HepG2 (cell line): ENCODE results near the gene ANKRD60. TPM values are rescaled to one million over a fixed set of nuclear protein-coding genes. Genes with fewer than 3 reads are reported as not detected.

ENCODE experiments used
- ATAC-seq: fragments of 200-7000 bp; cut with Tn5 transposase; 3 replicates; pipeline ENCODE4 v1.9.1; 2020; ENCODE audit warnings: mild to moderate bottlenecking, moderate library complexity
- BruUV-seq: library from RNA; stranded (reverse); fragments of 400-500 nt; replicated peaks from 2 replicates; lab custom pipeline; 2021; lab: Mats Ljungman, UMichigan
- CTCF ChIA-PET: fragments of 300-600 bp; formaldehyde crosslinking; extraction: SDS; loops from one replicate; lab custom pipeline; 2021; ENCODE audit warnings: low total read pairs, inconsistent platforms, low intra/inter-chr PET ratio; lab: Yijun Ruan, JAX
- POLR2A ChIA-PET: fragments of 350-600 bp; sonication (Branson Sonifier 250); formaldehyde crosslinking; loops from one replicate; lab custom pipeline; 2020; ENCODE audit warnings: antibody characterized with exemption, inconsistent platforms; lab: Yijun Ruan, JAX
- DNase-seq: peaks from one replicate; pipeline ENCODE4 v3.0.0-alpha.2; 2015; ENCODE audit warnings: low spot score
- FAIRE-seq: peaks from 3 replicates; lab custom pipeline; 2011; peaks lifted over from hg19 to GRCh38; lab: Jason Lieb, UNC
- H2AFZ ChIP-seq: one replicate; pipeline ENCODE4 v1.6.1; 2011; ENCODE audit warnings: low read length, inconsistent platforms
- H3K27ac ChIP-seq: fragments of 300-600 bp; 3 replicates; pipeline ENCODE4 v1.8.0; 2011; ENCODE audit warnings: mixed run types, mild to moderate bottlenecking, mixed read lengths, low read length, inconsistent platforms; ENCODE audit not compliant: insufficient read depth; ENCODE audit errors: extremely low read length
- H3K27me3 ChIP-seq, 2 experiments: fragments of 200-600 bp in 1 of 2; 2 replicates in 1 of 2; 3 replicates in 1 of 2; pipeline versions ENCODE4 v1.6.0 to v1.8.0; 2011; ENCODE audit warnings: low read length in 2 of 2, mild to moderate bottlenecking in 2 of 2, moderate library complexity in 2 of 2, inconsistent platforms in 1 of 2; ENCODE audit not compliant: insufficient read depth in 2 of 2, control insufficient read depth in 1 of 2
- H3K36me3 ChIP-seq, 2 experiments: fragments of 200-600 bp in 1 of 2; replicated peaks in 1 of 2; 2 replicates in 1 of 2; 3 replicates in 1 of 2; pipeline versions ENCODE4 v1.5.1 to v1.8.0; 2011; ENCODE audit warnings: low read length in 2 of 2, inconsistent platforms in 1 of 2; ENCODE audit not compliant: insufficient read depth in 2 of 2, control insufficient read depth in 1 of 2
- H3K4me1 ChIP-seq: 2 replicates; pipeline ENCODE4 v1.5.1; 2012; ENCODE audit warnings: low read length, inconsistent platforms; ENCODE audit not compliant: insufficient read depth
- H3K4me2 ChIP-seq: 2 replicates; pipeline ENCODE4 v1.6.0; 2011; ENCODE audit warnings: low read depth, low read length, inconsistent platforms
- H3K4me3 ChIP-seq, 3 experiments: fragments of 200-600 bp in 1 of 3; sonication (generic), shearing (Covaris generic) in 1 of 3; replicated peaks in 1 of 3; 2 replicates each; pipeline ENCODE4 v1.5.1; 2011 to 2016; ENCODE audit warnings: low read length in 3 of 3, inconsistent platforms in 2 of 3, low read depth in 2 of 3, mild to moderate bottlenecking in 2 of 3, control low read depth in 1 of 3, mixed read lengths in 1 of 3; ENCODE audit not compliant: insufficient read depth in 1 of 3
- H3K79me2 ChIP-seq: one replicate; pipeline ENCODE4 v1.6.1; 2011; ENCODE audit warnings: low read length, inconsistent platforms; ENCODE audit not compliant: insufficient read depth
- H3K9ac ChIP-seq: 2 replicates; pipeline ENCODE4 v1.6.0; 2011; ENCODE audit warnings: mild to moderate bottlenecking, low read depth, low read length, inconsistent platforms; ENCODE audit not compliant: insufficient read depth
- H3K9me3 ChIP-seq: 2 replicates; pipeline ENCODE4 v1.5.1; 2012; ENCODE audit warnings: mild to moderate bottlenecking, low read length
- H4K20me1 ChIP-seq: 2 replicates; pipeline ENCODE4 v1.6.0; 2011; ENCODE audit warnings: inconsistent platforms, mild to moderate bottlenecking, low read length, moderate library complexity; ENCODE audit not compliant: insufficient read depth
- BCL3 ChIP-seq: sonication (generic); formaldehyde crosslinking; IDR thresholded peaks from 2 replicates; pipeline ENCODE4 v1.5.1; 2020; ENCODE audit warnings: mild to moderate bottlenecking, missing genetic modification reagents, moderate library complexity
- CHCHD3 ChIP-seq: sonication (generic); formaldehyde crosslinking; IDR thresholded peaks from 2 replicates; pipeline ENCODE4 v1.8.0; 2022; ENCODE audit warnings: mild to moderate bottlenecking, missing genetic modification reagents, moderate library complexity
- MAFK ChIP-seq, 2 experiments: IDR thresholded peaks in 1 of 2; conservative IDR thresholded peaks in 1 of 2; 2 replicates each; pipeline ENCODE4 v1.6.1; 2011; ENCODE audit warnings: improper control_type of control experiment in 2 of 2, low read length in 2 of 2
- PLRG1 ChIP-seq: fragments of 450-650 bp; conservative IDR thresholded peaks from 2 replicates; pipeline ENCODE4 v1.6.1; 2016
- ZNF407 ChIP-seq: sonication (generic); formaldehyde crosslinking; IDR thresholded peaks from one replicate; pipeline ENCODE4 v1.5.1; 2020; ENCODE audit warnings: mild to moderate bottlenecking, missing genetic modification reagents; ENCODE audit errors: not compliant biosample characterization
- ZNF782 ChIP-seq: sonication (generic); formaldehyde crosslinking; IDR thresholded peaks from 2 replicates; pipeline ENCODE4 v1.4.0; 2020; ENCODE audit warnings: missing genetic modification reagents, mild to moderate bottlenecking, borderline replicate concordance
- in situ Hi-C: cut with HindIII; loops from 2 replicates; pipeline ENCODE4 v1.10.0; 2017; ENCODE audit warnings: low pct_unique_long_range_greater_than_20kb; ENCODE audit not compliant: extremely low pct_ligation_motif_present
- intact Hi-C: fragments of 100-400 bp; cut with micrococcal nuclease; formaldehyde crosslinking; loops from one replicate; pipeline ENCODE4 v1.10.0; 2022; ENCODE audit not compliant: unreplicated experiment
- polyA plus RNA-seq, 8 experiments: library from polyadenylated mRNA; depleted of rRNA in 3 of 8; stranded (reverse) in 7 of 8; unstranded in 1 of 8; fragments of >200 nt; fragmentation: Illumina TruSeq in 4 of 8; extraction: Trizol in 4 of 8; gene quantifications; 2 replicates each; pipeline versions ENCODE4 v1.2.1 to v1.2.3, GENCODE V29; 2011 to 2016; ENCODE audit warnings: low read depth in 4 of 8, missing spikeins in 1 of 8, mixed read lengths in 1 of 8; ENCODE audit not compliant: insufficient read depth in 1 of 8
- total RNA-seq, 5 experiments: library from RNA; depleted of rRNA; stranded (reverse); fragments of >200 nt; fragmentation: Illumina TruSeq; extraction: Trizol; gene quantifications; 2 replicates each; pipeline ENCODE4 v1.2.3, GENCODE V29; 2016; ENCODE audit warnings: low read depth in 1 of 5

Gene ANKRD60
- total and polyA plus RNA-seq, 2 of the 13 experiments (the other 11 are each of a cell fraction or from before 2014, with no cell fraction given): not detected

GRCh38 chr20:58256307-58256706 lies 27.9 kb upstream of the ANKRD60 start (continued):
- TF ChIP-seq ZNF407 (CRISPR knock-in tag) (no peak), CHCHD3 (CRISPR knock-in tag) (no peak), PLRG1 (0 out of 2 replicates have a peak, but pooled peaks have one; percentile 45)

- FAIRE-seq (no peak), ATAC-seq (no peak), DNase-seq (no peak)
- ChIA-PET POLR2A (no interaction called here), CTCF (no interaction called here)
- H3K27ac ChIP-seq: no peak overlapping the region
- intact Hi-C loops: loop anchor here (5.0 kb wide), 1 partner anchor 37 kb away; no protein-coding TSS in a partner anchor
- H2AFZ ChIP-seq: no peak overlapping the region
- H3K9ac ChIP-seq: no peak overlapping the region
- no peaks in the 10 kb centered on the region for H3K36me3 ChIP-seq
- in situ Hi-C loops: no loop called here
- no peak overlapping the region for H3K4me3 ChIP-seq
- H3K4me1 ChIP-seq: peaks cover 14% of the 10 kb centered on the region
- no peaks in the 10 kb centered on the region for H3K27me3 ChIP-seq
- H4K20me1 ChIP-seq: no peaks in the 10 kb centered on the region
- 0 out of 2 replicates have a peak, but pooled peaks cover 5% of the 10 kb centered on the region for H3K9me3 ChIP-seq
- no TSS peak for BruUV-seq
- H3K79me2 ChIP-seq: no peaks in the 10 kb centered on the region
- TF ChIP-seq BCL3 (CRISPR knock-in tag) (no peak), MAFK (conservative IDR thresholded peaks at IDR 0.05 in 1 of 2, IDR thresholded peaks at IDR 0.05 in 1 of 2; ENCODE audit: low read length in 2 of 2) (peak in 1 of 2 experiments; percentile 53; a peak in 2 of 4 replicates), ZNF782 (CRISPR knock-in tag) (no peak)
- no peak overlapping the region for H3K4me2 ChIP-seq
These were observed 26.4 kb upstream of the ANKRD60 start for GRCh38 chr20:58254890-58255289.
